Endothelial cell of umbilical vein (primary cell): ENCODE results near the gene OR1L6. TPM values are rescaled to one million over a fixed set of nuclear protein-coding genes. Genes with fewer than 3 reads are reported as not detected.

Experiments used
- BruUV-seq: library from RNA; stranded (reverse); fragments of 400-500 nt; replicated peaks from 2 replicates; lab custom pipeline; 2021; lab: Mats Ljungman, UMichigan
- CTCF ChIA-PET: fragments of 300-600, 350-600 bp; sonication (Branson Sonifier 250); formaldehyde crosslinking; loops from one replicate; lab custom pipeline; 2021; ENCODE audit warnings: antibody characterized with exemption, inconsistent platforms; lab: Charles Lee
- POLR2A ChIA-PET: fragments of 300-600, 350-600 bp; sonication (Branson Sonifier 250); formaldehyde crosslinking; loops from one replicate; lab custom pipeline; 2021; ENCODE audit warnings: antibody characterized with exemption, inconsistent platforms; lab: Charles Lee
- DNase-seq: peaks from one replicate; pipeline ENCODE4 v3.0.0-alpha.2; 2011; ENCODE audit warnings: low read depth, low spot score
- FAIRE-seq: peaks from 2 replicates; lab custom pipeline; 2011; peaks lifted over from hg19 to GRCh38; lab: Jason Lieb, UNC
- H2AFZ ChIP-seq: 2 replicates; pipeline ENCODE4 v1.6.0; 2012; ENCODE audit warnings: low read depth, low read length, control low read depth, inconsistent platforms
- H3K27ac ChIP-seq: 2 replicates; pipeline ENCODE4 v1.5.1; 2011; ENCODE audit warnings: low read depth, mild to moderate bottlenecking, control low read depth, low read length, moderate library complexity; ENCODE audit not compliant: insufficient read depth
- H3K27me3 ChIP-seq, 2 experiments: 2 replicates each; pipeline versions ENCODE4 v1.6.0 to v1.6.1; 2011; ENCODE audit warnings: low read length in 2 of 2, mixed read lengths in 1 of 2; ENCODE audit not compliant: control insufficient read depth in 2 of 2, insufficient read depth in 2 of 2
- H3K36me3 ChIP-seq, 2 experiments: 2 replicates in 1 of 2; 3 replicates in 1 of 2; pipeline ENCODE4 v1.5.1; 2011; ENCODE audit warnings: low read length in 2 of 2, mild to moderate bottlenecking in 1 of 2, moderate library complexity in 1 of 2; ENCODE audit not compliant: control insufficient read depth in 2 of 2, insufficient read depth in 2 of 2; ENCODE audit errors: extremely low read depth in 1 of 2
- H3K4me1 ChIP-seq: 3 replicates; pipeline ENCODE4 v1.5.1; 2011; ENCODE audit warnings: mild to moderate bottlenecking, low read length; ENCODE audit not compliant: control insufficient read depth, insufficient read depth; ENCODE audit errors: extremely low read depth
- H3K4me2 ChIP-seq: 2 replicates; pipeline ENCODE4 v1.6.1; 2011; ENCODE audit warnings: low read length, control low read depth, mixed read lengths; ENCODE audit not compliant: insufficient read depth
- H3K4me3 ChIP-seq, 3 experiments: fragments of 200-600 bp in 1 of 3; sonication (generic), shearing (Covaris generic) in 1 of 3; replicated peaks in 1 of 3; 2 replicates each; pipeline ENCODE4 v1.5.1; 2011 to 2016; ENCODE audit warnings: control low read depth in 3 of 3, low read length in 3 of 3, mild to moderate bottlenecking in 2 of 3, inconsistent platforms in 1 of 3, low read depth in 1 of 3, moderate library complexity in 1 of 3; ENCODE audit not compliant: insufficient read depth in 1 of 3
- H3K79me2 ChIP-seq: 2 replicates; pipeline ENCODE4 v1.6.0; 2012; ENCODE audit warnings: low read length, inconsistent platforms; ENCODE audit not compliant: control insufficient read depth, insufficient read depth
- H3K9ac ChIP-seq: replicated peaks from 2 replicates; pipeline ENCODE3; 2011; ENCODE audit warnings: low read length, control low read depth; ENCODE audit not compliant: insufficient read depth; ENCODE audit errors: extremely low read depth
- H3K9me1 ChIP-seq: replicated peaks from 3 replicates; pipeline ENCODE4 v1.6.0; 2011; ENCODE audit warnings: mild to moderate bottlenecking, low read length; ENCODE audit not compliant: control insufficient read depth, insufficient read depth; ENCODE audit errors: extremely low read depth
- H3K9me3 ChIP-seq: replicated peaks from 2 replicates; pipeline ENCODE4 v1.5.1; 2012; ENCODE audit warnings: low read length, inconsistent platforms; ENCODE audit not compliant: control insufficient read depth, insufficient read depth
- H4K20me1 ChIP-seq: replicated peaks from 2 replicates; pipeline ENCODE3; 2011; ENCODE audit warnings: mild to moderate bottlenecking, low read length; ENCODE audit not compliant: control insufficient read depth, insufficient read depth; ENCODE audit errors: extremely low read depth
- EZH2 ChIP-seq: IDR thresholded peaks from 2 replicates; pipeline ENCODE4 v1.6.1; 2012; ENCODE audit warnings: borderline replicate concordance, low read depth, mild to moderate bottlenecking, moderate library complexity, low read length, inconsistent platforms; ENCODE audit not compliant: severe bottlenecking
- FOS ChIP-seq: IDR thresholded peaks from 2 replicates; pipeline ENCODE4 v1.6.1; 2011; ENCODE audit warnings: mild to moderate bottlenecking, low read length, moderate library complexity, borderline replicate concordance; ENCODE audit not compliant: insufficient read depth
- dilution Hi-C: fragments of 300-500 bp; cut with MboI; formaldehyde crosslinking; loops from one replicate; pipeline ENCODE4 v1.15.0; 2019; ENCODE audit warnings: low sequenced_read_pairs; ENCODE audit not compliant: extremely low pct_ligation_motif_present
- intact Hi-C: fragments of 100-400 bp; cut with micrococcal nuclease; formaldehyde crosslinking; loops from one replicate; pipeline ENCODE4 v1.10.0; 2022
- polyA plus RNA-seq, 4 experiments: library from polyadenylated mRNA; depleted of rRNA in 3 of 4; stranded (reverse) in 3 of 4; unstranded in 1 of 4; fragments of >200 nt; gene quantifications; 2 replicates each; pipeline versions ENCODE4 v1.2.1 to v1.2.3, GENCODE V29; 2011 to 2012; ENCODE audit warnings: missing spikeins in 1 of 4
- total RNA-seq: library from RNA; stranded (reverse); gene quantifications from 2 replicates; pipeline ENCODE4 v1.2.3, GENCODE V29; 2021

Gene OR1L6
- total and polyA plus RNA-seq, 2 donors (not counting 3 experiments of a cell fraction or from before 2014, with no cell fraction given): not detected

- Histone ChIP-seq H3K4me2 (no peak overlapping the region), H3K27ac (no peak overlapping the region), H4K20me1 (no peaks in the 10 kb centered on the region), H3K79me2 (no peaks in the 10 kb centered on the region), H2AFZ (no peak overlapping the region), H3K9ac (no peak overlapping the region), H3K4me1 (no peaks in the 10 kb centered on the region), H3K36me3 (no peaks in the 10 kb centered on the region), H3K9me3 (no peaks in the 10 kb centered on the region), H3K9me1 (no peaks in the 10 kb centered on the region), H3K4me3 (no peak overlapping the region), H3K27me3 (peaks cover 0 to 3% of the 10 kb centered on the region in 2 experiments)
- dilution Hi-C loops: no loop called here
- no peak for TF ChIP-seq EZH2
- TF ChIP-seq FOS: peak; percentile 22
- no peak for DNase-seq
- ChIA-PET CTCF (no interaction called here), POLR2A (no interaction called here)
- no peak for FAIRE-seq
- intact Hi-C loops: no loop called here
- BruUV-seq: no TSS peak
Observed at GRCh38 chr9:122797316-122798063, 55.4 kb downstream of the OR1L6 start.

Other genes starting within 250 kb of the OR1L6 start
- gene OR1J2, start 231.5 kb upstream of the OR1L6 start, total RNA-seq: not detected in 2 replicates
- gene OR1J2, start 231.5 kb upstream of the OR1L6 start, polyA plus RNA-seq: not detected in 2 replicates
- not detected in 2 replicates for gene OR1J4, start 223.2 kb upstream of the OR1L6 start, total RNA-seq
- gene OR1J4, start 223.2 kb upstream of the OR1L6 start, polyA plus RNA-seq: not detected in 2 replicates
- not detected in 2 replicates for gene OR1N1, start 215.0 kb upstream of the OR1L6 start, total RNA-seq
- 0.08 TPM in 1 of 2 replicates, not detected in the other for gene OR1N1, start 215.0 kb upstream of the OR1L6 start, polyA plus RNA-seq
- not detected in 2 replicates for gene OR1N2, start 189.2 kb upstream of the OR1L6 start, total RNA-seq
- not detected in 2 replicates for gene OR1N2, start 189.2 kb upstream of the OR1L6 start, polyA plus RNA-seq
- 0.15 and 0.16 TPM in 2 replicates for gene OR1L8, start 158.9 kb upstream of the OR1L6 start, total RNA-seq
- 1.8 and 1.9 TPM in 2 replicates for gene OR1L8, start 158.9 kb upstream of the OR1L6 start, polyA plus RNA-seq
- gene OR1Q1, start 127.6 kb upstream of the OR1L6 start, total RNA-seq: not detected in 2 replicates
- gene OR1Q1, start 127.6 kb upstream of the OR1L6 start, polyA plus RNA-seq: not detected in 2 replicates
- gene OR1B1, start 84.7 kb upstream of the OR1L6 start, total RNA-seq: not detected in 2 replicates
- gene OR1B1, start 84.7 kb upstream of the OR1L6 start, polyA plus RNA-seq: 0.25 and 0.38 TPM in 2 replicates
- not detected in 2 replicates for gene OR1L1, start 80.6 kb upstream of the OR1L6 start, total RNA-seq
- not detected in 2 replicates for gene OR1L1, start 80.6 kb upstream of the OR1L6 start, polyA plus RNA-seq
- gene OR1L3, start 67.2 kb upstream of the OR1L6 start, total RNA-seq: not detected in 2 replicates
- gene OR1L3, start 67.2 kb upstream of the OR1L6 start, polyA plus RNA-seq: not detected in 2 replicates
- gene OR1L4, start 18.3 kb upstream of the OR1L6 start, total RNA-seq: not detected in 2 replicates
- gene OR1L4, start 18.3 kb upstream of the OR1L6 start, polyA plus RNA-seq: not detected in 2 replicates
- gene OR5C1, start 46.6 kb downstream of the OR1L6 start, total RNA-seq: not detected in 2 replicates
- gene OR5C1, start 46.6 kb downstream of the OR1L6 start, polyA plus RNA-seq: not detected in 2 replicates
- not detected in 2 replicates for gene OR1K1, start 57.8 kb downstream of the OR1L6 start, total RNA-seq
- gene OR1K1, start 57.8 kb downstream of the OR1L6 start, polyA plus RNA-seq: not detected in 2 replicates
- gene PDCL, start 86.3 kb downstream of the OR1L6 start, total RNA-seq: 43.2 and 43.4 TPM in 2 replicates
- gene PDCL, start 86.3 kb downstream of the OR1L6 start, polyA plus RNA-seq: 15.2 and 20.4 TPM in 2 replicates
- 57.3 and 63.0 TPM in 2 replicates for gene RC3H2, start 163.1 kb downstream of the OR1L6 start, total RNA-seq
- 22.4 and 25.3 TPM in 2 replicates for gene RC3H2, start 163.1 kb downstream of the OR1L6 start, polyA plus RNA-seq
- 5.5 and 6.5 TPM in 2 replicates for gene ZBTB6, start 171.0 kb downstream of the OR1L6 start, total RNA-seq
- 1.0 and 1.6 TPM in 2 replicates for gene ZBTB6, start 171.0 kb downstream of the OR1L6 start, polyA plus RNA-seq
- 4.8 and 5.0 TPM in 2 replicates for gene ZBTB26, start 189.2 kb downstream of the OR1L6 start, total RNA-seq
- gene ZBTB26, start 189.2 kb downstream of the OR1L6 start, polyA plus RNA-seq: 1.8 and 2.6 TPM in 2 replicates
- gene RABGAP1, start 198.7 kb downstream of the OR1L6 start, total RNA-seq: 43.1 and 53.6 TPM in 2 replicates
- gene RABGAP1, start 198.7 kb downstream of the OR1L6 start, polyA plus RNA-seq: 17.8 and 19.0 TPM in 2 replicates